B cell (primary cell): Measurements from ENCODE around the gene SH3BGRL3. TPM values are rescaled to one million over a fixed set of nuclear protein-coding genes. Genes with fewer than 3 reads are reported as not detected.
"Not testable (repeated sequence)": the region's sequence is repeated elsewhere in the genome, so short reads cannot be mapped to it uniquely, and the experiment has no call there.

Experiments used
- ATAC-seq: fragments of 200-7000 bp; cut with Tn5 transposase; one replicate; pipeline ENCODE4 v1.10.0; 2021; ENCODE audit warnings: low read depth, mild to moderate bottlenecking, moderate number of reproducible peaks, moderate library complexity
- CTCF ChIA-PET: fragments of 350-600 bp; sonication (Branson Sonifier 250); formaldehyde crosslinking; loops from one replicate; lab custom pipeline; 2021; ENCODE audit warnings: antibody characterized with exemption, inconsistent platforms; lab: Charles Lee
- POLR2A ChIA-PET: fragments of 350-600 bp; sonication (Branson Sonifier 250); formaldehyde crosslinking; loops from one replicate; lab custom pipeline; 2021; ENCODE audit warnings: antibody characterized with exemption; lab: Charles Lee
- DNase-seq: peaks from one replicate; pipeline ENCODE4 v3.0.0; 2013
- H2AFZ ChIP-seq: 2 replicates; pipeline ENCODE4 v1.6.1; 2012; ENCODE audit warnings: mild to moderate bottlenecking, low read depth, low read length; ENCODE audit not compliant: insufficient read depth, poor library complexity, severe bottlenecking
- H3K27ac ChIP-seq, 2 donors: 1 replicate in 1 of 2; 2 replicates in 1 of 2; pipeline ENCODE4 v1.5.1; 2012 to 2013; ENCODE audit warnings: low read length in 2 of 2, mild to moderate bottlenecking in 2 of 2, moderate library complexity in 1 of 2
- H3K27me3 ChIP-seq, 4 experiments: fragments of 200-600 bp in 1 of 4; sonication (generic) in 1 of 4; replicated peaks in 1 of 4; 1 replicate in 2 of 4; 2 replicates in 2 of 4; pipeline versions ENCODE4 v1.6.1 to v1.7.0; 2013 to 2016; ENCODE audit warnings: low read length in 3 of 4, mild to moderate bottlenecking in 2 of 4, mixed read lengths in 1 of 4, moderate library complexity in 1 of 4; ENCODE audit not compliant: insufficient read depth in 4 of 4, control insufficient read depth in 3 of 4; ENCODE audit errors: control extremely low read depth in 1 of 4
- H3K36me3 ChIP-seq, 2 experiments: replicated peaks in 1 of 2; 1 replicate in 1 of 2; 2 replicates in 1 of 2; pipeline versions ENCODE4 v1.6.1 to v1.7.1; 2013; ENCODE audit warnings: low read length in 1 of 2; ENCODE audit not compliant: insufficient read depth in 2 of 2, control insufficient read depth in 1 of 2; ENCODE audit errors: control extremely low read depth in 1 of 2, extremely low read depth in 1 of 2
- H3K4me1 ChIP-seq, 2 donors: fragments of 200-600 bp in 1 of 2; sonication (generic) in 1 of 2; 1 replicate in 1 of 2; 2 replicates in 1 of 2; pipeline versions ENCODE4 v1.5.1 to v1.6.1; 2013 to 2017; ENCODE audit warnings: low read length in 2 of 2; ENCODE audit not compliant: control insufficient read depth in 2 of 2, insufficient read depth in 2 of 2
- H3K4me2 ChIP-seq: replicated peaks from 2 replicates; pipeline ENCODE3; 2012; ENCODE audit warnings: mild to moderate bottlenecking, low read depth, low read length; ENCODE audit not compliant: poor library complexity, severe bottlenecking
- H3K4me3 ChIP-seq, 5 experiments: fragments of 200-600 bp in 1 of 5; sonication (generic) in 1 of 5; 1 replicate in 3 of 5; 2 replicates in 2 of 5; pipeline versions ENCODE4 v1.5.1 to v1.7.0; 2011 to 2016; ENCODE audit warnings: low read length in 4 of 5, mild to moderate bottlenecking in 4 of 5, low read depth in 2 of 5, control low read depth in 1 of 5, moderate library complexity in 1 of 5; ENCODE audit not compliant: insufficient read depth in 1 of 5; ENCODE audit errors: control extremely low read depth in 1 of 5, extremely low read depth in 1 of 5
- H3K79me2 ChIP-seq: fragments of 200-600 bp; sonication (generic); one replicate; pipeline ENCODE4 v1.6.0; 2016; ENCODE audit warnings: low read length; ENCODE audit not compliant: control insufficient read depth, insufficient read depth
- H3K9ac ChIP-seq: fragments of 200-600 bp; sonication (generic); 2 replicates; pipeline ENCODE4 v1.6.1; 2017; ENCODE audit warnings: mild to moderate bottlenecking, low read length, moderate library complexity
- H3K9me3 ChIP-seq, 3 donors: one replicate each; pipeline versions ENCODE4 v1.6.1 to v1.7.1; 2013; ENCODE audit warnings: low read length in 2 of 3; ENCODE audit not compliant: control insufficient read depth in 2 of 3, insufficient read depth in 1 of 3; ENCODE audit errors: control extremely low read depth in 1 of 3
- H4K20me1 ChIP-seq: 2 replicates; pipeline ENCODE4 v1.6.0; 2012; ENCODE audit warnings: mild to moderate bottlenecking, low read length; ENCODE audit not compliant: insufficient read depth, control insufficient read depth, poor library complexity, severe bottlenecking
- H3K27ac Mint-ChIP-seq: one replicate; pipeline ENCODE4 v1.8.0; 2021; ENCODE audit warnings: mixed read lengths
- H3K27me3 Mint-ChIP-seq: one replicate; pipeline ENCODE4 v1.8.0; 2021; ENCODE audit warnings: mixed read lengths
- H3K4me1 Mint-ChIP-seq: one replicate; pipeline ENCODE4 v1.8.0; 2021; ENCODE audit warnings: mixed read lengths
- H3K4me3 Mint-ChIP-seq: one replicate; pipeline ENCODE4 v1.8.0; 2021; ENCODE audit warnings: mixed read lengths
- H3K9me3 Mint-ChIP-seq: one replicate; pipeline ENCODE4 v1.8.0; 2022; ENCODE audit warnings: mixed read lengths; ENCODE audit not compliant: insufficient read depth
- EZH2 ChIP-seq: IDR thresholded peaks from 2 replicates; pipeline ENCODE4 v1.6.1; 2012; ENCODE audit warnings: borderline replicate concordance, low read depth, mild to moderate bottlenecking, moderate library complexity, low read length; ENCODE audit not compliant: insufficient read depth, poor library complexity, severe bottlenecking
- WGBS: methylation state at CpG from one replicate; pipeline ENCODE4 v1.1.5; 2013; ENCODE audit warnings: missing lambda C conversion rate; ENCODE audit not compliant: insufficient coverage; 5-methylcytosine and 5-hydroxymethylcytosine counted together
- intact Hi-C: fragments of 100-400 bp; cut with micrococcal nuclease; formaldehyde crosslinking; loops from one replicate; pipeline ENCODE4 v1.10.0; 2022
- polyA plus RNA-seq: library from polyadenylated mRNA; depleted of rRNA; stranded (reverse); fragments of >200 nt; gene quantifications from 2 replicates; pipeline ENCODE4 v1.2.3, GENCODE V29; 2012
- total RNA-seq, 2 donors: library from RNA; stranded (reverse); fragments of 120-200 nt in 1 of 2; gene quantifications; 1 replicate in 1 of 2; 2 replicates in 1 of 2; pipeline versions ENCODE4 v1.2.3 to v1.2.4, GENCODE V29; 2013 to 2022
- TF ChIP-seq, protein P1 (sequence below): fragments of 200-600 bp; IDR thresholded peaks from one replicate; pipeline ENCODE4 v1.8.0; 2022; ENCODE audit warnings: antibody characterized with exemption, mild to moderate bottlenecking

The SH3BGRL3 gene
- total and polyA plus RNA-seq, 2 donors (not counting 1 experiment from before 2014, with no cell fraction given) = 150 to 232 TPM

DNA sequence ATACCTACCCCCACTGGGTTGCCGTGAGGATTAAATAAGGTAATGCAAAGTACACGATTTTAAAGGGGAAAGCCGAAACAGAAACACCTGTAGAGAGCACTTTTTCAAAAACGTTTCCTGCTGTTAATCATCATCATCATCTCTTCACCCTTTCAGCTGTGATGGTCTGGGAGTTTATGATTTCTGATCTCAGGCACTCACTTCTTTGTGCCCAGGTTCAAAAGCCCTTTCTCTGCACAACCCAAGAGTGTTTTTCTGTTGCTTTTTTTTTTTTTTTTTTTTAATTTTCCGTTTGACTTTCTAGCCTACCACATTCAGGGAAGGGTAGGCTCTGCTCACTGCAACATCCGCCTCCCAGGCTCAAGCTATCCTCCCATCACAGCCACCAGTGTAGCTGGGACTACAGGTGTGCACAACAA lies 27.5 kb downstream of the SH3BGRL3 start:
- no peaks in the 10 kb centered on the region for H3K36me3 ChIP-seq
- H3K4me1 ChIP-seq = peaks cover 25 to 37% of the 10 kb centered on the region in 2 donors
- WGBS = no CpG with 5 or more reads among the region's 6 CpGs
- intact Hi-C loops = no loop called here
- TF ChIP-seq EZH2 = no peak
- TF ChIP-seq, protein P1, sequence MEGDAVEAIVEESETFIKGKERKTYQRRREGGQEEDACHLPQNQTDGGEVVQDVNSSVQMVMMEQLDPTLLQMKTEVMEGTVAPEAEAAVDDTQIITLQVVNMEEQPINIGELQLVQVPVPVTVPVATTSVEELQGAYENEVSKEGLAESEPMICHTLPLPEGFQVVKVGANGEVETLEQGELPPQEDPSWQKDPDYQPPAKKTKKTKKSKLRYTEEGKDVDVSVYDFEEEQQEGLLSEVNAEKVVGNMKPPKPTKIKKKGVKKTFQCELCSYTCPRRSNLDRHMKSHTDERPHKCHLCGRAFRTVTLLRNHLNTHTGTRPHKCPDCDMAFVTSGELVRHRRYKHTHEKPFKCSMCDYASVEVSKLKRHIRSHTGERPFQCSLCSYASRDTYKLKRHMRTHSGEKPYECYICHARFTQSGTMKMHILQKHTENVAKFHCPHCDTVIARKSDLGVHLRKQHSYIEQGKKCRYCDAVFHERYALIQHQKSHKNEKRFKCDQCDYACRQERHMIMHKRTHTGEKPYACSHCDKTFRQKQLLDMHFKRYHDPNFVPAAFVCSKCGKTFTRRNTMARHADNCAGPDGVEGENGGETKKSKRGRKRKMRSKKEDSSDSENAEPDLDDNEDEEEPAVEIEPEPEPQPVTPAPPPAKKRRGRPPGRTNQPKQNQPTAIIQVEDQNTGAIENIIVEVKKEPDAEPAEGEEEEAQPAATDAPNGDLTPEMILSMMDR = no peak
- no peaks in the 10 kb centered on the region for H4K20me1 ChIP-seq
- H3K9ac ChIP-seq = peak overlapping the region; percentile 63
- Mint-ChIP-seq H3K27ac (peak overlapping the region; percentile 93), H3K9me3 (no peaks in the 10 kb centered on the region), H3K4me1 (peaks cover 33% of the 10 kb centered on the region), H3K27me3 (no peaks in the 10 kb centered on the region), H3K4me3 (peak overlapping the region; percentile 95)
- peaks cover 48% of the 10 kb centered on the region for H3K79me2 ChIP-seq
- H2AFZ ChIP-seq = peak overlapping the region; percentile 80
- peak overlapping the region; percentile 96 for H3K4me2 ChIP-seq
- peak overlapping the region in 4 of 5 experiments; percentile 53 to 74 (median 68) for H3K4me3 ChIP-seq
- no peaks in the 10 kb centered on the region for H3K9me3 ChIP-seq
- H3K27ac ChIP-seq = peak overlapping the region; percentile 52 to 71
- POLR2A ChIA-PET = interaction anchor here (0.6 to 5.6 kb wide), 8 partner anchors 8 to 699 kb away, joined by 3 to 47 read pairs (median 6); partner anchors contain the start of gene CD52
- no peak for ATAC-seq
- CTCF ChIA-PET = interaction anchor here (0.7 to 30.0 kb wide), 9 partner anchors 8 to 927 kb away, joined by 3 to 1400 read pairs (median 6); partner anchors contain the start of genes CD52, SH3BGRL3 and WDTC1
- DNase-seq = no peak
- H3K27me3 ChIP-seq = no peaks in the 10 kb centered on the region

DNA sequence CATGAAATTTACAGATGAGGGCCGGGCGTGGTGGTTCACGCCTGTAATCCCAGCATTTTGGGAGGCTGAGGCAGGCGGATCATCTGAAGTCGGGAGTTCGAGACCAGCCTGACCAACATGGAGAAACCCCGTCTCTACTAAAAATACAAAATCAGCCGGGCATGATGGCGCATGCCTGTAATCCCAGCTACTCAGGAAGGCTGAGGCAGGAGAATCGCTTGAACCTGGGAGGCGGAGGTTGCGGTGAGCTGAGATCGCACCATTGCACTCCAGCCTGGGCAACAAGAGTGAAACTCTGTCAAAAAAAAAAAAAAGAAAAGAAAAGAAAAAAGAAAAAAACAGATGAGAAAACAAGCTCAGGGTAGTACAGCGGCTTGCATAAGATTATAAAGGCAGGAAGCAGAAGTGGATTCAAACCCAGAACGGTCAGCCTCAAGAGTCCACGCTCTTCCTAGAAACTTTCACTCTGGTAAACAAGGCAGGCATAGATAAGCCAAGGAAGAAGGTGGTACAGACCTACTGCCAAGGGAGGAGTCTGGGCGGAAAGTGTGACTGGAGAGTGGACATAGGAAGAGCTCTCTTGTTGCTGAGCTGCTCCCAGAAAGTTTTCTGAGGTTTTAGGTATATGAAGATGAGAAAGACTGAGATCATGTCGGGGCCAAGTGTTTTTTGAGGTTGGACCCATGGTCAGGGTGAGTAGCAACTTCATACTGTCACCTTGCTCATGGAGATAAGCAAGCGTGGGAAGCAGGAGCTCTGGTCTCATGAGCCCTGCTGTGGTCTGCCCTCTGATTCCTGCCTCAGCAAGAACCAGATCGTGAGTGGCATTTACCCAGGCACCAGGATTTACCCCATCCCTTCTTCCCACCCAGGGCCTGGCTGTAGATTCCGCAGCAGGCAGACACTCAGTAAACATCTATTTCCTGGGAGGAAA lies 28.3 kb downstream of the SH3BGRL3 start:
- POLR2A ChIA-PET = interaction anchor here (0.6 to 5.6 kb wide), 5 partner anchors 8 to 24 kb away, joined by 5 to 47 read pairs (median 10); partner anchors contain the start of gene CD52
- Mint-ChIP-seq H3K27ac (peak overlapping the region; percentile 81), H3K4me1 (peaks cover 37% of the 10 kb centered on the region), H3K4me3 (peak overlapping the region; percentile 9)
- Histone ChIP-seq H3K4me1 (peaks cover 34 to 45% of the 10 kb centered on the region in 2 donors), H3K79me2 (peaks cover 49% of the 10 kb centered on the region)
- CTCF ChIA-PET = interaction anchor here (0.6 to 30.0 kb wide), 7 partner anchors 10 to 1052 kb away, joined by 3 to 1400 read pairs (median 5); partner anchors contain the start of genes CD52 and SH3BGRL3
- H4K20me1 ChIP-seq, H3K27ac ChIP-seq, H3K4me2 ChIP-seq, H3K9ac ChIP-seq, H3K4me3 ChIP-seq, intact Hi-C loops, H3K9me3 ChIP-seq, H3K27me3 ChIP-seq, H3K9me3 Mint-ChIP-seq, DNase-seq, H2AFZ ChIP-seq, ATAC-seq, H3K27me3 Mint-ChIP-seq, H3K36me3 ChIP-seq: not testable (repeated sequence)
- 88% methylated on average over 7 of the region's 21 CpGs for WGBS
